Adipose tissue (tissue), 3 donors: ENCODE measurements around the gene SCYGR2. TPM values are rescaled to one million over a fixed set of nuclear protein-coding genes. Genes with fewer than 3 reads are reported as not detected.
"Not testable (repeated sequence)": the region's sequence is repeated elsewhere in the genome, so short reads cannot be mapped to it uniquely, and the experiment has no call there.

Experiments used
- H3K27ac ChIP-seq: one replicate; pipeline ENCODE4 v1.5.1; 2013; ENCODE audit warnings: low read depth, low read length
- WGBS, 3 donors: extraction: QIAGEN DNeasy Blood & Tissue Kit; methylation state at CpG; one replicate each; pipeline ENCODE4 v1.1.7; 2013; 5-methylcytosine and 5-hydroxymethylcytosine counted together
- polyA plus RNA-seq, 3 donors: library from polyadenylated mRNA; stranded (reverse); fragments of 200-250 nt; gene quantifications; one replicate each; pipeline ENCODE4 v1.2.3, GENCODE V29; 2013
- donor health status: healthy with polysubstance abuse.
- donor health status: Bipolar disorder and iron deficiency.
- donor health status: healthy.

Gene SCYGR2, protein sequence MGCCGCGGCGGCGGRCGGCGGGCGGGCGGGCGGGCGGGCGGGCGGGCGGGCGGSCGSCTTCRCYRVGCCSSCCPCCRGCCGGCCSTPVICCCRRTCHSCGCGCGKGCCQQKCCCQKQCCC
- not detected for polyA plus RNA-seq

DNA sequence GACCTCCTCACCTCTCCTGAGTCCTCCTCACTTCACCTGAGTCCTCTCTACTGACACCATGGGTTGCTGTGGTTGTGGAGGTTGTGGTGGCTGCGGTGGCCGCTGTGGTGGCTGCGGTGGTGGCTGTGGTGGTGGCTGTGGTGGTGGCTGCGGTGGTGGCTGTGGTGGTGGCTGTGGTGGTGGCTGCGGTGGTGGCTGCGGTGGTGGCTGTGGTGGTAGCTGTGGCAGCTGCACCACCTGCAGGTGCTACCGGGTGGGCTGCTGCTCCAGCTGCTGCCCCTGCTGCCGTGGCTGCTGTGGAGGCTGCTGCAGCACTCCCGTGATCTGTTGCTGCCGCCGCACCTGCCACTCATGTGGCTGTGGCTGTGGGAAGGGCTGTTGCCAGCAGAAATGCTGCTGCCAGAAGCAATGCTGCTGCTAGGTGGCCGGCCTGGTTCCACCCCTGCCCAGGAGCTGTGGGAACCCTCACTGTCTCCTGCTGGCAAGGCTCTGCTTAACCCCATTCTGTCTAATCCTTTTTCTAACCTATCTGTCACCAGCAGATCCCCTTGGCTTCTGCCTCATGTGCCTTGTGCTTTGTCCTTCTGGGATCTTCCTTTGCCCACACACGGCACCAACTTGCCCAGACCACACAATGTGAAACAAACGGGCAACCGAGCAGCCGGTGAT, at the start of gene SCYGR2:
SCYGR2 (plus strand) TSS at position 59 of the 669 bp plus-strand sequence; CDS start at position 59, 0 bp downstream.
- not testable (repeated sequence) for H3K27ac ChIP-seq
- 83 to 94% (median 87%) methylated on average over 13 to 16 of the region's 16 CpGs for WGBS, 3 donors

DNA sequence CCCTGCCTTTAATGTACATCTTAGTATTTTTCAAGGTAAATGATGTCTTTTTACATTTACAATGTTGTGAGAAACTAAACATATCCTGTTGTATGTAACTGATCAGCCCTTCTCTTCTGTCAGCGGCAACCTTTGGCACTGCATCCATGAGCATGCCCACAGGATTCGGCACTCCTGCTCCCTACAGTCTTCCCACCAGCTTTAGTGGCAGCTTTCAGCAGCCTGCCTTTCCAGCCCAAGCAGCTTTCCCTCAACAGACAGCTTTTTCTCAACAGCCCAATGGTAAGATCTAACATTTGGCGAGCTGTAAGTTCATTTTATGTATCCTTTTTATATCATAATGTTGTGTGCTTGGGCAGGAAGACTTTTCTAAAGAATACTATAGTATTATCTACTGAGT, 46.9 kb upstream of the SCYGR2 start:
- no peak overlapping the region for H3K27ac ChIP-seq
- 98 to 99% (median 98%) methylated on average over 3 of the region's 3 CpGs for WGBS, 3 donors

DNA sequence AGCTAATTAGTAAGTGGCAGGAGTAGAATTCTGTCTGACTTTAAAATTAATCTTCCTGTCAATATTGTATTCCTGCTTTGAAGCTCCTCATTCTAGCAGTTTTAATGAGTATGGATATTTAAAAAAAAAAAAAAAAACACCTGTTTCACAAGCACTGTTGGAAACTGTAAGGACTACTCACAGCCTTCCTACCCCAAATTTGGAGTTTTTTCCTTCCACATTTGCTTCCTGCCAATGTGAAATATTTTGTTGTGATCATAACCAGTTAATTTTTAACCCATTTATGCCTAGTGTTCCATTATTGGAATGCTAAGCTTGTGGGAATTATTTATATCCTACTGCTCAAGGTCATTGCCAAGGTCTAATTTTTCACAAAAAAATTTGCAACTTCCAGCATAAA, 36.1 kb upstream of the SCYGR2 start:
- no peak overlapping the region for H3K27ac ChIP-seq

DNA sequence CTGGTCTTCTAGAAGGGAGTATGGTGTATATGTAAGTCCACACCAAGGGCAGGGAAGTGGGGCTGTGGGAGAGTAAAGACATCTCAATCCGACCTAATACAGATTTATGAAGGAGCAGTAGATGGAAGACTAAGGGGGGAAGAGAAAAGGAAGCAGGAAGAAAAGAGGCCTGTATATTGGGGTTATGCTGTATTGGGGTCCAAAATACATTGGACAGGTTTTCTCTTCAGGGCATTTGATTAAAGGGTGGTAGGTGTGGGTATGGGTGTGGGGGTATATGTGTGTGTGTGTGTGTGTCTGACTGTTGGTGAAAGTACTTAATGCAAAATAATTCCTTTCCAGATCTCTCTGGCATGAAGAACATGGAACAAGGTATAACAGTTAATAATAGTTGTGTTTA, 33.6 kb upstream of the SCYGR2 start:
- WGBS, 3 donors, result 88 to 94% (median 91%) methylated on average over 1 of the region's 1 CpG
- H3K27ac ChIP-seq, result no peak overlapping the region

DNA sequence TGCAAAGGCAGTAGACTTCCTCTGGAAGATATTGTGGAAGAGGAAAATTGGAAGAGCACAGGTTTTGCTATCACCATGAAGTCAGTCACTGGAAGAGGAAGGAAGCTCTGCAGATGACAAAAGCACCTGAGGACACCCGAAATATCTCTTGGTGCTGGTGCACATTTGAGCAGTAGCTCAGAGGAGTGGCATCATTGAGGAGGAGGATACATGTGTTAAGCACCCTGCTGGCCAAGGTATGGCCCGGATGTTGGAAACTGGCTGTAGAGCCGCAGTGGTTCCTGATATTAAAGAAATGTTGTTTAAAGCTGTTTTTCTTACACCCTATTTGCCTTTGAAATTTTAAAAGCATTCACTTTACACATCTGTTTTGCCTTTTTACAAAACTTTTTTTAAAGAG, 32.7 kb upstream of the SCYGR2 start:
- 61 to 94% (median 74%) methylated on average over 3 of the region's 3 CpGs for WGBS, 3 donors
- no peak overlapping the region for H3K27ac ChIP-seq

DNA sequence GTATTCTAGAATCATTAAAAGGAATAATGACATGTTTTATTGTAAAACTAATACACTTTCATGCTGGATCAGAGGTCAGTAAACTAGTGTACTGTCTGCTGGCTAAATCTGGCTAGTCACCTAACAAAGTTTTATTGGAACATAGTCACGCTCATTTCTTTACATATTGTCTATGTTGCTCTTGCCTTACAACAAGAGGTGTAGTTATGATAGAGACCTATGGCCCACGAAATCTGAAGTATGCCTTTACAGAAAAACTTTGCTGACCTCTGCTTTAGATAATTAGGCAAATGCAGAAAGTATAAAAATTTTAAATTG, 29.9 kb upstream of the SCYGR2 start:
- H3K27ac ChIP-seq, result no peak overlapping the region
- WGBS, 3 donors, result 90 to 93% (median 91%) methylated on average over 2 of the region's 2 CpGs

DNA sequence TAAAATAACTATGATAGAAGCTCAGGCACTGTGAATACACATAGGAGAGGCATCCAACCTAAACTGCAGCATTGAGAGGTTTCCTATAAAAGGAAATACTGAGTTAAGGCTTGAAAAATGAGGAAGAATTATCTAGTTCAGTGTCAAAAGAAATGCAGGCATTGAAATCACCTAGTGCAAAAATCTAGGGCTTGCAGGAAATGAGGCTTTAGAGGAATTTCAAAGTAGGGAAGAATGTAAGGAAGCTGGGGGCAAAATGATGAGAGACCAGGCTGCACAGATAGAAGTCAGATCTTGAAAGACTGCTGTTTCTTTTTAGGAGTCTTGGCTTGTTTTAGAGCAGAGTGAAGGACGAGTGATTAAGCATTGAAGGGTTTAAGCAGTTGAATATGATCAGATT, 28.1 kb upstream of the SCYGR2 start:
- WGBS, 3 donors, result 26 to 68% (median 60%) methylated on average over 1 of the region's 1 CpG
- H3K27ac ChIP-seq, result no peak overlapping the region

DNA sequence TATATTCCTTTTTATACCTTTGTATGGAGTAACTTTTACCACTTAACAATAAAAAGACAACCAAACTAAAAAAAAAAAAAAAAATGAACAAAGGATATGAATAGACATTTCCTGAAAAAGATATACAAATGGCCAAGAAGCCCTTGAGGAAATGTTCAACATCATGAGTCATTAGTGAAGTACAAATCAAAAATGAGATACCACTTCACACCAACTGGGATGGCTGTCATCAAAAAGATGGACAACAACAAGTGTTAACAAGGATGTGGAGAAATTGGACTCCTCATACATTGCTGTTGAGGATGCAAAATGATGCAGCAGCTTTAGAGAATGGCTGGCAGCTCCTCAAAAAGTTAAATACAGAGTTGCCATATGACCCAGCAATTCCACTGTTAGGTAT, 22.6 kb upstream of the SCYGR2 start:
- no peak overlapping the region for H3K27ac ChIP-seq

DNA sequence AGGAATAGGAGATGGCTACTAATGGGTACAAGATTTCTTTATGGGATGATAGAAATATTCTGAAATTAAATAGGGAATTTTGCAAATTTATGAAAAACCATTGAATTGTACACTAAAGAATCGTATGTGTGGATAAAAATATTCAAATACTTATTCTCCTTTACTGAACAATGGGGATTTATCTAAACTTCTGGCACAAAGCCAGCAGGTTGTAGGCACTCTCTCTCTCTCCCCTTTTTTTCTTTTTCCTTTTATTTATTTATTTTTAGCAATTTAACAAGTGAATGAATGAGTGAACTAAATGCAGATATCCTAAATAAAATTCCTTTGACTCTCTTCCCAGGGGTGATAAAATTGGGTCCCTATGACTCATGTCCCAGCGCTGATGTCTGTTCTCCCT, 21.9 kb upstream of the SCYGR2 start:
- 74 to 75% (median 74%) methylated on average over 2 of the region's 2 CpGs for WGBS, 3 donors
- H3K27ac ChIP-seq, result no peak overlapping the region

DNA sequence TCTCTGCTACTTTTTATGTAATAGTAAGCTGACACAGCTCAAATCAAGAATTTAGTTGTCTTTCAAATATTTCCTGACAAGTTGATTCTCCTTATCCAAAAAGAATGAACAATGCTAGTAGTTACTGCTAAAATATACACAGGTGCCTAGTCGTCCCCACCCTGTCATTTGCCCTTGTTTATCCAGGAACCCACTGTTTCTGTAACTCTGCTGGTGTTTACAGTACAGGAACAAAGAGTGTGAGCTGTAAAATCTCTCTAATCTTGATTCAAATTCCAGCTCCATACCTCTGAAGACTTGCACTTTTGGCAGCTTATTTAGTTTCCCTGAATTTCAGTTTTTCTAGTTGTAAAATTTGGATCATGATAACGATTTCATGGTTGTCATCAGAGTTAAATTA, 21.1 kb upstream of the SCYGR2 start:
- WGBS, 3 donors, result 37 to 59% (median 50%) methylated on average over 2 of the region's 2 CpGs
- no peak overlapping the region for H3K27ac ChIP-seq

DNA sequence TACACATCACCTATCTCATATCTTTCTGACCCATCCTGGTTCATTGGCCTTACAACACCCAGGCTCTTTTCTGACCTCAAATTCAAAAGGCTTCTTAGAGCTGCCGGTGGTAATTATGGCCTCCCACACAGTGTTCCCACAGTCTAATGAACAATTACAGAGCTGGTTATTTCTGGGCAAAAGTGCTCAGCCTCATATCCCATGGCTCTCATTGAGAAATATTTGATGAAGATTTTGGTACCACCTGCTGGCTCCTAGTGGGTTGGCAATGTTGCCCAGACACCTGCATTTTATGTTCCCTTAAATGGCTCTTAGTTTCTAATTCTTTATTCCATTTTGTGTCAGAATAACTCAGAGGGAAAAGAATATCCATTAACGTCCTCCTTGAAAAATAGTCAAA, 20.1 kb upstream of the SCYGR2 start:
- H3K27ac ChIP-seq, result no peak overlapping the region
- 64 to 91% (median 81%) methylated on average over 2 of the region's 2 CpGs for WGBS, 3 donors

DNA sequence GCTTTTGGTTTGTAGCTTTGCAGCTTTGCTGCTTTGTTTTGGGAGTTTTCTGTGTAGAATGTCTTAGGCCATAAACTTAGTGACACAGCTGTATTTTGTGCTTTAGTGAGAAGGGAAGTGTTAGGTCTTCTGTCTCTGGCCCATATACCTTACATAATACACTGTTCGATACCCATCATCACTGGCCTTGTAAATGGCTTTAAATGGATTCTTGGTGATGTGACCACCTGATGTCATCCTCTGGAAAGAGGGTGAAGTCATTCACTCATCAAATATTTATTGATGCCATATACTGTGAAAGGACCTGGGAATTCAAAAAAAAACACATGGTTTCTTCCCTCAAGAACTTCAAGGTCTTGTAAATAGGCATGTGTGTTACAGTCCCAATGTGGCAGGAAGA, 18.9 kb upstream of the SCYGR2 start:
- 28 to 100% (median 95%) methylated on average over 1 of the region's 1 CpG for WGBS, 3 donors
- no peak overlapping the region for H3K27ac ChIP-seq

DNA sequence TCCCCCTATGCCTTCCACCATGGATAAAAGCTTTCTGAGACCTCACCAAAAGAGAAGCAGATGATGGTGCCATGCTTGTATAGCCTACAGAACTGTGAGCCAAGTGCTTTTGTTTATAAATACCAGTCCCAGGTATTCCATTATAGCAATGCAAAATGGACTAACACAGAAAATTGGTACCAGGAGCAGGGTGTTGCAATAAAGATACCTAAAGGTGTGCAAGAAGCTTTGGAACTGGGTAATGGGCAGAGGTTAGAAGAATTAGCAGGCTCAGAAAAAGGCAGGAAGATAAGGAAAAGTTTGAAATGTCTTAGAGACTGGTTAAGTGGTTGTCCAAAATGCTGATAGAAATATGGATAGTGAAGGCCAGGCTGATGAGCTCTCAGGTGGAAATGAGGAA, 16.3 kb upstream of the SCYGR2 start:
- no peak overlapping the region for H3K27ac ChIP-seq

DNA sequence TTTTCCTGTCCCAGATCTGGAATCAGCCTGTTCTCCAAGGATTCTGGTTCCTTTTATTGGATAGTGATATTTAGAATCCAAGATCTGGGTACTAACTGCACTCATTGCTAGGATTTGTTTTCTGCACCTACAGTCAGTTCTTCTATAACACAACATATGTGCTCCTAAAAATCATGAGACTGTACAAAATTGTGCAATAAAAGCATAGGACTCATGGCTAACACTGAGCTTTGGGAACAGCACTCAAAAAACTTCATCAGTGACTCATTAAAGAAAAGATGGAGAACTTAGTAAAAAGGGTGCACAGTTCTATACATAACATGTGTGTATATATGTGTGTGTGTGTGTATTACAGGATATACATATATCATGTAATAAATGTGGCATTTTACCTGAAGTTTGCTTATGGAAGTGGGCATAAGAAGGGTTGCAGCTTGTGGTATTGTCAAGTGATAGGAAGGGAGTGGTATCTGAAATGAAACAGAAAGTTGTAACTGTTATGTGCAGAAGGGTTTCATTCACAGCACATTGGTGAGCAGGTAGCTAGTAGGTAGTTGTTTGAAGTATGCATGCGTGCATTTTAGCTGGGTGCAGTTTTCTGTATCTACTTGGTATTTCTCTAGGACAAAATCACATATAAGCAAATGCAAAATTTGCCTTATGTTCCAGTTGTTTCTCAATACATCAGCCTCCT, 5.9 kb upstream of the SCYGR2 start:
- WGBS, 3 donors, result 74 to 88% (median 83%) methylated on average over 1 of the region's 1 CpG
- H3K27ac ChIP-seq, result no peak overlapping the region

DNA sequence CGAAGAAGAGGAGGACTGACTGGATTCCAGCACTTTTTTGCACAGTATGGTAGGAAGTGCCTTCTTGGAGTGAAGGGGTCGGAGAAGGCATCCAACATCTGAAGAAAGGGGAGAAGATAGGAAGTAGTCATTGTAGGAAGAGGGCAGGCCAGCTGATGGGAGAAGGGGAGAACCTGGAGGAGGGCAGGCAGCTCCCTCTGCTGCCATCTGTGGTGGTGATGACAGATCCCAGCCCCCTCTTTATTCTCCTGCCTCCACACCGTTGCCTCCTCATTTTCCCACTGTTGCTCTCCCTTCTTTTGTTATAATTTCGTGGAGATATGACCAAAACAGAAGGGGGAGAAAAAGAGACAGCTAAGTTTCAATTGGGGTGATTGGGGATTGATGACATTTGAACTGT, 2.9 kb upstream of the SCYGR2 start:
- no peak overlapping the region for H3K27ac ChIP-seq
- 49 to 62% (median 53%) methylated on average over 3 to 4 of the region's 4 CpGs for WGBS, 3 donors

DNA sequence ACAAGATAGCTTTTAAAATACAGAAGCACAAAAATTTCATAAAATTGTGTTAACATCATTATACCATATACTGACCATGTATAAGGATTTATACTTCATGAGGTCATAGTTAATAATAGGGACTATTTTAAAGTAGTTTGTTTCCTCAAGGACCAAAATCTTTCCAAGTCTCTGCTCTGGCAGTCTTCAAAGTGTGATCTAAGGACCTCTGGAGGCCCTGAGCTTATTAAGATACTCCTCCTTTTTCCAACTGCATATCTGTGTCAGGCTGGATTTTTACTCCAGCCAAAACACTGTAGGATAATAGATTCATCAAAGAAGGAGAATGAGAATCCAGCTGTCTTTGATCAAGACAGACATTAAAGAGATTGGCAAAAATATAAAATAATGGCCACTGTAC, 1.7 kb upstream of the SCYGR2 start:
- H3K27ac ChIP-seq, result no peak overlapping the region

DNA sequence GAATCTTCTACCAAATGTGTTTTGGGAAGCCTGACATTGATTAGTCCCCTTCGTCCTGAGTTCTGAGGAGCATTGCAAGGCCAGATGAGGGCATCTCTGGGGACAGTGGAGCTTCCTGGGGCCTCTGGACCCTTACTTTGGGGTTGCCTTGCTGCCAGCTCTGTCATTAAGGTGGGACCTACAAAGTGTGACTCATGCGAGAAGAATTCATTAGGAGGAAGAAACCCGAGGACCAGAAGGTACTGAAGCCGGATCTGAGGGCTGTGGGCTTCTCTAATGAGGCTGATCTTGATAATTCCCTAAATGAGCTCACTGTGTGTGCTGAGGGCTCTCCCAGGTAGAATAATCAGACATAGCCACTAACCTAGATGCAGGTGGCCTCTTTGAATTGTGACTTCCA, 695 bp upstream of the SCYGR2 start:
- H3K27ac ChIP-seq, result no peak overlapping the region
- WGBS, 3 donors, result 37 to 79% (median 71%) methylated on average over 4 of the region's 4 CpGs

DNA sequence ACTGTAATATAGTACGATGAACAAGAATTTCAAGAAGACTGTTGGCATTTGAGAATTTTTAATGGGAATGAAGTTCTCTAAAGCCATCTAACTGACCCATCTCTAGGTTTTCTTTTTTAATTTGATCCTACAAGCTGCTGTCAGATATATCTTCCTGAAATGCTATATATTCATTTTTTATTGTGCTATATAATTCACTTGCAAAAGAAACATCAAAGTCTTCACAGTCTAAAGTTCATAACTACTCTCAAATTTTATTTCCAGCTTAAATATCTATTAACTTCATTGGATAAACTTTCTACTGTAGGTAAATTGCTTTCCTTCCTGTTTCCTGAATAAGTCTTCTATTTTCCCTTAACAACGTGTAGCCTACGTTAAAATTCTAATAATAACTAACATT, 3.7 kb downstream of the SCYGR2 start:
- WGBS, 3 donors, result 63 to 73% (median 63%) methylated on average over 3 of the region's 3 CpGs
- H3K27ac ChIP-seq, result no peak overlapping the region

DNA sequence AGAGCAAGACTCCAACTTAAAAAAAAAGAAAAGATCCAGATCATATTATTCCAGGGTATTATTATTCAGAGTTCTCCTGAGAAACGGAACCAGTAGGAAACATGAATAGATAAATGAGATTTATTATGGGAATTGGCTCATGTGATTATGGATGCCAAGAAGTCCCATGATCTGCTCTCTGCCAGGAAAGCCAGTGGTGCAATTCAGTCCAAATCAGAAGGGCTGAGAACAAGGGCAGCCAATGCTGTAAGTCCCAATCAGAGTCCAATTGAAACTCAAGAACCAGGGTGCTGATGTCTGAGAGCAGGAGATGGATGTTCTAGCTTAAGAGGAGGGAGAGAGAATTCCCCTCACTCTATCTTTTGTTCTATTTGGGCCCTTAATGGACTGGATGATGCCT, 7.8 kb downstream of the SCYGR2 start:
- no peak overlapping the region for H3K27ac ChIP-seq
- 59 to 82% (median 71%) methylated on average over 1 of the region's 1 CpG for WGBS, 3 donors

DNA sequence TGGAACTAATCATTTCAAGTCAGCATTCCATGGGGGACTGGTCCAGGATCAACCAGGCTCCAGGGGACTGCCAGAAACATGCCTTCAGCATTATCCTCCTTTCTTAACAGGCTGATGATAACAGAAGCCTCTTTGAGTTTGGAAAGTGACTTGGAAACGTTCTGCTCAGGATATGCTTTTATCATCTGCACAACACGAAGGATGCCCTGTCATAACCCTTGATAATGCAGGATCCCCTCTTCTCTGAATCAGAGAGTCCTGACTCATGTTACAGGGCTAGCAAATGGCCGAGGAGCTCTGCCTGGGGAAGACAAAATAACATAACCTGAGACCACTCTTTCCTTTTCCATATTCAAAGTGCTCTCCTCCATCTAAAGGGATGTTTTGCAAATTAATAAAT, 9.2 kb downstream of the SCYGR2 start:
- 41 to 60% (median 53%) methylated on average over 3 of the region's 3 CpGs for WGBS, 3 donors
- H3K27ac ChIP-seq, result no peak overlapping the region
